CD4-positive, alpha-beta T cell (primary cell): ENCODE data around the gene ITGA11. TPM values are rescaled to one million over a fixed set of nuclear protein-coding genes. Genes with fewer than 3 reads are reported as not detected.

Source experiments
- ATAC-seq: fragments of 200-7000 bp; cut with Tn5 transposase; one replicate; pipeline ENCODE4 v1.10.0; 2022; ENCODE audit warnings: mild to moderate bottlenecking; ENCODE audit not compliant: poor library complexity
- CTCF ChIA-PET: fragments of 350-600 bp; sonication (Branson Sonifier 250); formaldehyde crosslinking; loops from one replicate; lab custom pipeline; 2021; ENCODE audit warnings: antibody characterized with exemption, inconsistent platforms; lab: Charles Lee
- POLR2A ChIA-PET: fragments of 350-600 bp; sonication (Branson Sonifier 250); formaldehyde crosslinking; loops from one replicate; lab custom pipeline; 2021; ENCODE audit warnings: antibody characterized with exemption, inconsistent platforms; lab: Charles Lee
- DNase-seq, 14 experiments: peaks; one replicate each; pipeline ENCODE4 v3.0.0-alpha.2; 2013 to 2020; ENCODE audit warnings: mixed read lengths in 2 of 14
- H3K27ac ChIP-seq, 2 donors: one replicate each; pipeline versions ENCODE4 v1.5.1 to v1.7.0; 2013; ENCODE audit warnings: low read length in 2 of 2, low read depth in 1 of 2, mild to moderate bottlenecking in 1 of 2
- H3K27me3 ChIP-seq, 2 experiments: 1 replicate in 1 of 2; 2 replicates in 1 of 2; pipeline versions ENCODE4 v1.6.1 to v1.7.0; 2013; ENCODE audit warnings: low read length in 2 of 2, control low read depth in 1 of 2, mild to moderate bottlenecking in 1 of 2, moderate library complexity in 1 of 2; ENCODE audit not compliant: insufficient read depth in 2 of 2, control insufficient read depth in 1 of 2
- H3K36me3 ChIP-seq: one replicate; pipeline ENCODE4 v1.6.1; 2013; ENCODE audit warnings: low read length, control low read depth; ENCODE audit not compliant: insufficient read depth
- H3K4me1 ChIP-seq: one replicate; pipeline ENCODE4 v1.6.1; 2013; ENCODE audit warnings: low read length, control low read depth; ENCODE audit not compliant: insufficient read depth
- H3K4me3 ChIP-seq: one replicate; pipeline ENCODE4 v1.5.1; 2013; ENCODE audit warnings: mild to moderate bottlenecking, low read length, moderate library complexity
- H3K9me3 ChIP-seq, 2 experiments: 1 replicate in 1 of 2; 2 replicates in 1 of 2; pipeline versions ENCODE4 v1.6.1 to v1.7.0; 2013; ENCODE audit warnings: low read length in 2 of 2, mild to moderate bottlenecking in 2 of 2, control low read depth in 1 of 2, moderate library complexity in 1 of 2; ENCODE audit not compliant: control insufficient read depth in 1 of 2, insufficient read depth in 1 of 2
- H3K27ac Mint-ChIP-seq: one replicate; pipeline ENCODE4 v1.8.0; 2020; ENCODE audit warnings: mixed read lengths
- H3K27me3 Mint-ChIP-seq: one replicate; pipeline ENCODE4 v1.8.0; 2021; ENCODE audit warnings: mixed read lengths
- H3K36me3 Mint-ChIP-seq: one replicate; pipeline ENCODE4 v1.8.0; 2021; ENCODE audit warnings: low read depth, mixed read lengths
- H3K4me1 Mint-ChIP-seq: one replicate; pipeline ENCODE4 v1.8.0; 2021; ENCODE audit warnings: low read depth, mixed read lengths
- H3K4me3 Mint-ChIP-seq: one replicate; pipeline ENCODE4 v1.8.0; 2020; ENCODE audit warnings: mild to moderate bottlenecking, mixed read lengths
- H3K9me3 Mint-ChIP-seq: one replicate; pipeline ENCODE4 v1.8.0; 2020; ENCODE audit warnings: mixed read lengths
- intact Hi-C, 2 experiments: fragments of 100-400 bp; cut with DNase I in 1 of 2; cut with micrococcal nuclease in 1 of 2; formaldehyde crosslinking; loops; one replicate each; pipeline versions ENCODE4 v1.15.1 to v1.9.0; 2023 to 2025; cut with DNase I, micrococcal nuclease
- total RNA-seq, 174 experiments: library from RNA in 2 of 174; stranded (reverse) in 2 of 174; gene quantifications; one replicate each; pipeline ENCODE4 v1.2.3 and lab custom pipeline; 2021 to 2026
- TF ChIP-seq, protein P1 (sequence below): fragments of 200-600 bp; IDR thresholded peaks from one replicate; pipeline ENCODE4 v1.8.0; 2022; ENCODE audit warnings: antibody characterized with exemption, mild to moderate bottlenecking

The ITGA11 gene
- total RNA-seq, 2 experiments from 2014 or later, result 0.08 to 0.20 TPM

DNA sequence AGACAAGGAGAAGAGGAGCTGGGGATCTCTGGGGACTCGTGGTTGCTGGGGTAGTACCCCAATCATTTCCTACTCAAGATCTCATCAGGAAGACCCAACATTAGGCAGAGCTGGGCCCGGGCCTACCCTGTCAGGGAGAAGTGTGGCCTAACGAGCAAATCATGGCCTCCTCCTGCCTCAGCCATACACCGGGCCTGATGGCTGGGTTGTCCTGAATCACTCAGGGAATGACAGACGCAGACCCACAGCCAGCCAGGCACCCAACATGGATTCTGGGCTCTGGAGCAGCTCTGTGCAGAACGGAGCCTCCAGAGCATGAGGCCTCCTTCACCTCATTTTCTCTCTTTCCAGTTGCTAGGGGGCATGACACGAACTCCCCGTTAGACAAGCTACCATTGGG, 19.7 kb downstream of the ITGA11 start:
- ATAC-seq (no peak), DNase-seq (no peak)
- intact Hi-C loops, result no loop called here
- H3K27ac Mint-ChIP-seq, result no peak overlapping the region
- ChIA-PET POLR2A (no interaction called here), CTCF (interaction anchor here (1.5 kb wide), 1 partner anchor 11 kb away, joined by 3 read pairs; no protein-coding TSS in a partner anchor)
- no peak overlapping the region for H3K4me3 Mint-ChIP-seq
- Histone ChIP-seq H3K36me3 (no peaks in the 10 kb centered on the region), H3K9me3 (no peaks in the 10 kb centered on the region), H3K4me3 (no peak overlapping the region), H3K4me1 (no peaks in the 10 kb centered on the region), H3K27me3 (no peaks in the 10 kb centered on the region), H3K27ac (no peak overlapping the region)
- H3K27me3 Mint-ChIP-seq, result no peaks in the 10 kb centered on the region
- H3K9me3 Mint-ChIP-seq, result no peaks in the 10 kb centered on the region
- H3K4me1 Mint-ChIP-seq, result no peaks in the 10 kb centered on the region
- H3K36me3 Mint-ChIP-seq, result no peaks in the 10 kb centered on the region
- TF ChIP-seq, protein P1, sequence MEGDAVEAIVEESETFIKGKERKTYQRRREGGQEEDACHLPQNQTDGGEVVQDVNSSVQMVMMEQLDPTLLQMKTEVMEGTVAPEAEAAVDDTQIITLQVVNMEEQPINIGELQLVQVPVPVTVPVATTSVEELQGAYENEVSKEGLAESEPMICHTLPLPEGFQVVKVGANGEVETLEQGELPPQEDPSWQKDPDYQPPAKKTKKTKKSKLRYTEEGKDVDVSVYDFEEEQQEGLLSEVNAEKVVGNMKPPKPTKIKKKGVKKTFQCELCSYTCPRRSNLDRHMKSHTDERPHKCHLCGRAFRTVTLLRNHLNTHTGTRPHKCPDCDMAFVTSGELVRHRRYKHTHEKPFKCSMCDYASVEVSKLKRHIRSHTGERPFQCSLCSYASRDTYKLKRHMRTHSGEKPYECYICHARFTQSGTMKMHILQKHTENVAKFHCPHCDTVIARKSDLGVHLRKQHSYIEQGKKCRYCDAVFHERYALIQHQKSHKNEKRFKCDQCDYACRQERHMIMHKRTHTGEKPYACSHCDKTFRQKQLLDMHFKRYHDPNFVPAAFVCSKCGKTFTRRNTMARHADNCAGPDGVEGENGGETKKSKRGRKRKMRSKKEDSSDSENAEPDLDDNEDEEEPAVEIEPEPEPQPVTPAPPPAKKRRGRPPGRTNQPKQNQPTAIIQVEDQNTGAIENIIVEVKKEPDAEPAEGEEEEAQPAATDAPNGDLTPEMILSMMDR, result no peak

DNA sequence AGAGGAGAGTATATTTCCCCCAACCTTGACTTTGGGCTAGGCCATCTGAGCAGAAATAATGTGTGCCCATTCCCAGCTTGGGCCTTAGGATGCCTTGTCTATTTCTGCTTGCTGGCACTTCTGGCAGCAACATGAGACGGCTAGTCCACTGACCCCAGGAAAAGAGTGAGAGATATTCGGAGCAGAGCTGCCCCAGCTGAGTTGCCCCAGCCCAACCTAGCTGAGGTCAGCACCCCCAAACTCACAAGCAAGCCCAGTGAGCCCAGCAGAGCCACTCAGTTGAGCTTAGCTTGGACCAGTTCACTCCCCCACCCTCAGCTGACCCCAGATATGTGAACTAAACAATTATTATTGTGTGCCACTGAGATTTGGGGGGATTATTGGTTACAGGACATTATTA, 20.2 kb downstream of the ITGA11 start:
- ChIA-PET CTCF (interaction anchor here (1.5 kb wide), 1 partner anchor 12 kb away, joined by 3 read pairs; no protein-coding TSS in a partner anchor), POLR2A (no interaction called here)

DNA sequence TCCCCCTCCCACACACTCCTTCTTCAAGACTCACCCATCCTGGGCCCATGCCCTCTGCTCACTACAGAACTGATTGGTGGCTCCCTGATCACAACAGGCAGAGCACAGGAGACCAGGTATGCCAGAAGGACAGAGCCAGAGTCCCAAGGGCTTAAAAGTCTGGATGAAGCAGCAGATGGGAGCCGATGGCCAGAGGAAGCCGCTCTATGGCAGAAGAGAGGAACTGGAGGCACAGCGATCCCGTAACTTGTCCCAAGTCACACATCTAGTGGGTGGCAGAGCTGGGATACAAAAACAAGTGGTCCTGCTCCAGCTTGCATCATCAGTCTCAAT, 20.7 kb downstream of the ITGA11 start:
- H3K27me3 ChIP-seq, result no peaks in the 10 kb centered on the region
- H3K36me3 ChIP-seq, result no peaks in the 10 kb centered on the region
- H3K9me3 ChIP-seq, result no peaks in the 10 kb centered on the region
- no peaks in the 10 kb centered on the region for H3K27me3 Mint-ChIP-seq
- H3K27ac Mint-ChIP-seq, result no peak overlapping the region
- H3K4me1 Mint-ChIP-seq, result no peaks in the 10 kb centered on the region
- TF ChIP-seq, protein P1, result no peak
- ChIA-PET CTCF (no interaction called here), POLR2A (no interaction called here)
- no peaks in the 10 kb centered on the region for H3K4me1 ChIP-seq
- no peaks in the 10 kb centered on the region for H3K36me3 Mint-ChIP-seq
- intact Hi-C loops, result no loop called here
- DNase-seq (no peak), ATAC-seq (no peak)
- H3K9me3 Mint-ChIP-seq, result no peaks in the 10 kb centered on the region
- H3K27ac ChIP-seq, result no peak overlapping the region
- no peak overlapping the region for H3K4me3 Mint-ChIP-seq
- no peak overlapping the region for H3K4me3 ChIP-seq

More for the DNA sequence above, 20.2 kb downstream of the ITGA11 start:
- TF ChIP-seq, protein P1, result no peak
- H3K36me3 Mint-ChIP-seq, result no peaks in the 10 kb centered on the region
- Histone ChIP-seq H3K4me1 (no peaks in the 10 kb centered on the region), H3K9me3 (no peaks in the 10 kb centered on the region), H3K27ac (no peak overlapping the region), H3K36me3 (no peaks in the 10 kb centered on the region), H3K4me3 (no peak overlapping the region), H3K27me3 (no peaks in the 10 kb centered on the region)
- no peaks in the 10 kb centered on the region for H3K9me3 Mint-ChIP-seq
- no peak overlapping the region for H3K4me3 Mint-ChIP-seq
- no peak overlapping the region for H3K27ac Mint-ChIP-seq
- intact Hi-C loops, result no loop called here
- ATAC-seq (no peak), DNase-seq (no peak)
- no peaks in the 10 kb centered on the region for H3K4me1 Mint-ChIP-seq
- H3K27me3 Mint-ChIP-seq, result no peaks in the 10 kb centered on the region
